Measurements from ENCODE around the gene USP12. TPM values are rescaled to one million over a fixed set of nuclear protein-coding genes. Genes with fewer than 3 reads are reported as not detected.

USP12 gene
- total RNA-seq, 4 donors from 2014 or later: 23.0 to 30.9 (median 26.9) TPM

DNA sequence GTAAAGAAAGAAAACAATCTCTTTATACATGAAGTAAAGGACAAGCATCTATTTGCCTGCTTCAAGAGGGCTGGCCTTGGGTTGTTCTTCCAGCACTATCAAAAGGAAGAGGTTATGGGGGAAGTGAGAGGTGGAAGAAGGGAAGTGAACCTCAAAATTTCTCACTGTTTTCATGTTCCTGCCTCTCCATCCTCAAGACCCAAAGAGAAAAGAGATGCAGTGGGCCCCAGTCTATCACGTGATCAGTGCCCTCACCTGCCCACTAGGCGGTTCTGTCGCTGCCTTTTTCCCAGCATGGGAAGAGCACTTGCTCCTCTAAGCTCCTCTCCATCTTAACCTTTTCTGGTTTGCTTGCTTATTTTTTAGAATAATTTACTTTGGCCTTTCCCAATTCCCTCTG, 6.2 kb upstream of the USP12 start:
- no peak overlapping the region for H3K4me3 ChIP-seq (ENCODE audit: low read depth, poor library complexity, severe bottlenecking)
- TF ChIP-seq POLR2A (IDR thresholded peaks at IDR 0.05): no peak
- TF ChIP-seq, protein P1, sequence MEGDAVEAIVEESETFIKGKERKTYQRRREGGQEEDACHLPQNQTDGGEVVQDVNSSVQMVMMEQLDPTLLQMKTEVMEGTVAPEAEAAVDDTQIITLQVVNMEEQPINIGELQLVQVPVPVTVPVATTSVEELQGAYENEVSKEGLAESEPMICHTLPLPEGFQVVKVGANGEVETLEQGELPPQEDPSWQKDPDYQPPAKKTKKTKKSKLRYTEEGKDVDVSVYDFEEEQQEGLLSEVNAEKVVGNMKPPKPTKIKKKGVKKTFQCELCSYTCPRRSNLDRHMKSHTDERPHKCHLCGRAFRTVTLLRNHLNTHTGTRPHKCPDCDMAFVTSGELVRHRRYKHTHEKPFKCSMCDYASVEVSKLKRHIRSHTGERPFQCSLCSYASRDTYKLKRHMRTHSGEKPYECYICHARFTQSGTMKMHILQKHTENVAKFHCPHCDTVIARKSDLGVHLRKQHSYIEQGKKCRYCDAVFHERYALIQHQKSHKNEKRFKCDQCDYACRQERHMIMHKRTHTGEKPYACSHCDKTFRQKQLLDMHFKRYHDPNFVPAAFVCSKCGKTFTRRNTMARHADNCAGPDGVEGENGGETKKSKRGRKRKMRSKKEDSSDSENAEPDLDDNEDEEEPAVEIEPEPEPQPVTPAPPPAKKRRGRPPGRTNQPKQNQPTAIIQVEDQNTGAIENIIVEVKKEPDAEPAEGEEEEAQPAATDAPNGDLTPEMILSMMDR (IDR thresholded peaks at IDR 0.05): no peak
- intact Hi-C loops (cut with DNase I; ENCODE audit: low total_unique reads): no loop called here
- DNase-seq (ENCODE audit: low spot score in 2 of 2): no peak
- WGBS, 2 donors: 56 to 65% methylated on average over 3 of the region's 3 CpGs

DNA sequence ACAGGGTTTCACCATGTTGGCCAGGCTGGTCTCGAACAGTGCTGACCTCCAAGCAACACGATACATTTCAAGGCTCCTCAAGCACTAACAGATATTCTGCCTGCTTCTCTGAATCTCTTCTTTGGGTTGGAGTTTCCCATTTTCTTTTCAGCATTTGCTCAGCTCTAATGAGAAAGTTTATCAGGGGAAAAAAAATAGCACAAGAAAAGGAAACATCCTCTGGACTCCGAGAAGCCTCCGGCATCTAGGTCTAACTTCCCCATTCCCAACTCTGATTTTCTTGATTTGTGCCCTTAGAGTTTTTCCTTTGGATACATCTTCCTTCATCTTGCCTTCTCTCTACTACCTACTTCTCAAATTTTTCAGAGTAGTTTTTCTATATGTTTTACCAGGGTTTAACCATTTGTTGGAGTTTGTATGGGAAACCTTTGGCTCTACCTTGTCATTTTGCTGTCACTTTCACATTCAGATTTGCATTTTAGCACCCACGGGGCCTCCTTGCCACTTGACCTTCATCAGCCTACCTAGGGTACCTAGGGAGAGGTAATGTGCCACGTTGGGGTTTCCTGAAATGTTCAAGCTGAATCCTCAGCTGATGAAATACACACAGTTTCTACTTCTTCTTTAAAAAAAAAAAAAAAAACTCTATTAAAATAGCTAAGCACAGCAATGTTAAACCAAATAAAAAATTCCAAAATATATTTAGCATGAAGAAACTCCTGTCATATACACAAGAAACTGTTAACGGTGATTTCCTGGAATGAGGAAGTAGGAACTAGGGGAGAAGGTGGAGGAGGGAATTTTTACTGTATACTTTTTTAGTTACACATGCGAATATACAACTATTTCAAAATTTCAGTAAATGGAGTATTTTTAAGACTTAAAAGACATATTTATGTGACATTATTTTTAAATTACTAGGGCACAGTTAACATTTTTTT, 5.1 kb upstream of the USP12 start:
- no peak for DNase-seq (ENCODE audit: low spot score in 2 of 2)
- TF ChIP-seq POLR2A (IDR thresholded peaks at IDR 0.05): no peak
- TF ChIP-seq, protein P1 (IDR thresholded peaks at IDR 0.05): no peak
- WGBS, 2 donors: 74% methylated on average over 8 of the region's 8 CpGs
- H3K4me3 ChIP-seq (ENCODE audit: low read depth, poor library complexity, severe bottlenecking): no peak overlapping the region
- intact Hi-C loops (cut with DNase I; ENCODE audit: low total_unique reads): no loop called here

DNA sequence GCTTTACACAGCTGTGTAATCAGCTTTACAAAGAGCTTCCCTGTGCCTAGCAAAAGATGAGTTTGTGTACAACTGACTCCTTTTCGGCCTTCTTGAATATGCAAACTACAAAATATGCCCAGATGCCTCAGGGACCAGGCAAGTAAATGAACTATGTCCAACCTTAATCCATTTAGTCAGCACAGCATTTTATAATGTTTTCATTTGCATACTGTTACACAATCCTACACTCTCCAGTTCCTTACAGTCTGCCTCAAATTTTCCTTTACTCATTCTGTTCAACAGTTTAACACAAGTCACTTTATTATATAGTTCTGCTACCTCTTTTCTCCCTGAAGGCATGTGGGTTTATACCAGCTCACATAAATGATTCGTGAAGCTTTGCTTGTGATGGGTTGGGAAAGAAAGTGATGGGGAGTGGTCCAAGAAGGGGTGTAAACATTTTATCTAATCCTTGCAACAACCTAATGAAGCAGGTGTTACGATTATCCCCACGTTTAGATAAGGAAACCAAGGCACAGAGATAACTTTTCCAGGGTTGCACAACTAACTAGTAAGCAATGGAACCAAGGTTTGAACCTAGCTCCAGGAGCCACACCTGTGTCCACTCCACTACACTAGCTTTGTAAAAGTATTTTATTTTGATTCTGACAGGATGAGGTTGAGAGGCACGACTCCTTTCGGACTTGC, 3.3 kb upstream of the USP12 start:
- H3K4me3 ChIP-seq (ENCODE audit: low read depth, poor library complexity, severe bottlenecking): no peak overlapping the region
- no peak for DNase-seq (ENCODE audit: low spot score in 2 of 2)
- intact Hi-C loops (cut with DNase I; ENCODE audit: low total_unique reads): no loop called here
- 65 to 69% methylated on average over 6 of the region's 6 CpGs for WGBS, 2 donors
- TF ChIP-seq, protein P1 (IDR thresholded peaks at IDR 0.05): no peak
- no peak for TF ChIP-seq POLR2A (IDR thresholded peaks at IDR 0.05)

DNA sequence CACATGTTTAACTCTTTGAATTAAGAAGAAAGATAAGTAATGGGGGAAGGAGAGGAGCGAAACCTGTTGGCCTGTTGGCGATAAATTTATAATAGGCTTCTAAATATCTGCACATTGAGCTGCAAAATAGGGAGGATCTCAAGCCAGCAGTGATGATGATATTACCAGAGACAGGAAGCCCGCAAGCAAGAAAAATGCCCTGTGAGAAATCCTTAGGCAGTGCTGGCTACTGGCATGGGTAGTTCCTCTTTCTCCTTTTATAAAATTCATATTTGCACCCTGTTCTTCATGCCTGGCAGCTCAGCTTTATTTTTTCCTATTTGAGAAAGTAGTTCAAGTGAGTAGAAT, 858 bp upstream of the USP12 start:
- intact Hi-C loops (cut with DNase I; ENCODE audit: low total_unique reads): no loop called here
- peak overlapping the region; percentile 58 for H3K4me3 ChIP-seq (ENCODE audit: low read depth, poor library complexity, severe bottlenecking)
- WGBS, 2 donors: 6 to 8% methylated on average over 3 of the region's 3 CpGs
- no peak for DNase-seq (ENCODE audit: low spot score in 2 of 2)
- TF ChIP-seq POLR2A (IDR thresholded peaks at IDR 0.05): no peak

DNA sequence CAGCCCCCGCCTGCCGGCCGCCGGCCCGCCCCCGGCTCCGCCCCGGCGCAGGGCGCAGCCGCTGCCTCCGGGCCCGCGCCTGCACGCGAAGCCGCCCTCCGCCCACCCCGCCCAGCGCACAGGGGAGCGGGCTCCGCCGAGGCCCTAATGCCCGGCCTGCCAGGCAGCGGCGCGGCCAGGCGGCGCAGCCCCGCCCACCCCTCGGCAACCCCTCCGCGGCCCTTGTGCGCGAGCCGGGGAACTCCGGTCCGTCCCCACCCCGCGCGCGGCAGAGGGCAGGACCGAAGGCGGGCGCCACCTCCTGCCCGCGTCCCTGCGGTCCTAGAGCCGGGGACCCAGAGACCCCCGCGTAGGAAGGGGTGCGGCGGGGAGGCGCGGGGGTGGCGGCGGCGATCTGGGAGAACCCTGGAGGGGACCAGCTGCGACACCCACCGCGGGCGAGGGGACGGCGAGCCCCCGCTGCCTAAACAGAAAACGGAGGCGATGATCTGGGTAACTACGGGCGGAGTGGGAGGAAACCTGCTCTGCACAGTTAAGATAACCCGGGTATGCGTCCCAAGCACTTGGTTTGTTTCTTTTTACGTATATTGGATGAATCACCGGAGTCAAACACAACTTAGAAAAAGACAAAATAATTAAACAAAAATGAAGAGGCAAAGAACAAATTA, 350 bp upstream of the USP12 start:
- DNase-seq (ENCODE audit: low spot score in 2 of 2): peak; percentile 86 to 98
- intact Hi-C loops (cut with DNase I; ENCODE audit: low total_unique reads): no loop called here
- 0% methylated on average over 36 to 57 of the region's 73 CpGs for WGBS, 2 donors
- TF ChIP-seq, protein P1 (IDR thresholded peaks at IDR 0.05): no peak
- TF ChIP-seq POLR2A (IDR thresholded peaks at IDR 0.05): no peak
- H3K4me3 ChIP-seq (ENCODE audit: low read depth, poor library complexity, severe bottlenecking): peak overlapping the region; percentile 58
